Spleen (tissue), 11 donors: ENCODE results near the gene INSM1. TPM values are rescaled to one million over a fixed set of nuclear protein-coding genes. Genes with fewer than 3 reads are reported as not detected.
A peak's percentile ranks its signal among the peaks of the same experiment; 100 is the strongest.

Source experiments
- DNase-seq: peaks from one replicate; pipeline ENCODE4 v3.0.0-alpha.2; 2020
- H3K27ac ChIP-seq, 8 donors: fragments of 200-600 bp; sonication (generic) in 7 of 8; 1 replicate in 4 of 8; 2 replicates in 4 of 8; pipeline versions ENCODE4 v1.5.0 to v1.8.0; 2016 to 2021; ENCODE audit warnings: inconsistent platforms in 4 of 8, mild to moderate bottlenecking in 4 of 8, moderate library complexity in 1 of 8
- H3K27me3 ChIP-seq, 7 donors: fragments of 200-600 bp; sonication (generic) in 6 of 7; replicated peaks in 1 of 7; 1 replicate in 4 of 7; 2 replicates in 3 of 7; pipeline versions ENCODE4 v1.5.0 to v1.8.0; 2016 to 2021; ENCODE audit warnings: inconsistent platforms in 3 of 7, mild to moderate bottlenecking in 1 of 7
- H3K36me3 ChIP-seq, 6 donors: fragments of 200-600 bp; sonication (generic) in 5 of 6; 1 replicate in 4 of 6; 2 replicates in 2 of 6; pipeline versions ENCODE4 v1.5.0 to v1.8.0; 2016 to 2021; ENCODE audit warnings: inconsistent platforms in 2 of 6
- H3K4me1 ChIP-seq, 6 donors: fragments of 200-600 bp; sonication (generic) in 5 of 6; 1 replicate in 3 of 6; 2 replicates in 3 of 6; pipeline versions ENCODE4 v1.5.0 to v1.8.0; 2016 to 2021; ENCODE audit warnings: inconsistent platforms in 3 of 6
- H3K4me3 ChIP-seq, 8 donors: fragments of 200-600 bp; sonication (generic) in 7 of 8; 1 replicate in 4 of 8; 2 replicates in 4 of 8; pipeline versions ENCODE4 v1.5.0 to v1.8.0; 2016 to 2021; ENCODE audit warnings: inconsistent platforms in 4 of 8, mild to moderate bottlenecking in 4 of 8, moderate library complexity in 2 of 8
- H3K9me3 ChIP-seq, 8 donors: fragments of 200-600 bp; sonication (generic) in 7 of 8; 1 replicate in 4 of 8; 2 replicates in 4 of 8; pipeline versions ENCODE4 v1.5.0 to v1.8.0; 2016 to 2021; ENCODE audit warnings: inconsistent platforms in 4 of 8
- POLR2A ChIP-seq, 3 donors: fragments of 450-650 bp; IDR thresholded peaks; one replicate each; pipeline ENCODE4 v1.5.1; 2017; ENCODE audit warnings: antibody characterized with exemption in 3 of 3, mild to moderate bottlenecking in 1 of 3
- POLR2AphosphoS5 ChIP-seq, 3 donors: sonication (generic); formaldehyde crosslinking; IDR thresholded peaks; one replicate each; pipeline ENCODE4 v1.5.1; 2017; ENCODE audit warnings: antibody characterized with exemption in 3 of 3
- WGBS, 5 donors: extraction: QIAGEN DNeasy Blood & Tissue Kit in 3 of 5; methylation state at CpG; one replicate each; pipeline versions ENCODE4 v1.1.5 to v1.1.7; 2013 to 2018; 5-methylcytosine and 5-hydroxymethylcytosine counted together
- intact Hi-C: fragments of 100-400 bp; cut with DNase I; formaldehyde crosslinking; loops from one replicate; pipeline ENCODE4 v1.15.0; 2023; ENCODE audit warnings: low total_unique reads
- polyA plus RNA-seq, 3 donors: library from polyadenylated mRNA; stranded (reverse); fragments of 200-250 nt; gene quantifications; one replicate each; pipeline ENCODE4 v1.2.1, GENCODE V29; 2013
- total RNA-seq, 7 donors: library from RNA; depleted of rRNA in 3 of 7; stranded (reverse); fragments of >200 nt in 3 of 7; fragmentation: NEBNext Ultra II Directional in 4 of 7; extraction: Animal tissue kit (Norgen Biotek cat#: 25700) in 4 of 7; gene quantifications; one replicate each; pipeline versions ENCODE4 v1.1.0 to v1.2.1, GENCODE V29; 2016 to 2021
- TF ChIP-seq, protein P1 (sequence below), 11 experiments: fragments of 200-600 bp in 7 of 11; fragments of 450-650 bp in 4 of 11; sonication (generic) in 4 of 11; IDR thresholded peaks in 8 of 11; conservative IDR thresholded peaks in 3 of 11; 1 replicate in 7 of 11; 2 replicates in 4 of 11; pipeline versions ENCODE4 v1.4.0 to v1.8.0; 2016 to 2021; ENCODE audit warnings: antibody characterized with exemption in 11 of 11, inconsistent platforms in 4 of 11, mild to moderate bottlenecking in 1 of 11
- donor health status: healthy with polysubstance abuse.
- donor health status: DM: no; HTN: no; CAD: no; lungs with moderate emphysema.
- donor health status: DM: no; HTN: no; CAD: no.
- donor health status: Bipolar disorder and iron deficiency.
- donor health status: healthy.
- donor health status: DM: no; HTN: no; CAD: no.
- donor health status: DM: yes; HTN: yes; CAD: no.

INSM1 gene
- total and polyA plus RNA-seq, 10 donors: 0.15 to 0.59 (median 0.40) TPM; not detected in 3

DNA sequence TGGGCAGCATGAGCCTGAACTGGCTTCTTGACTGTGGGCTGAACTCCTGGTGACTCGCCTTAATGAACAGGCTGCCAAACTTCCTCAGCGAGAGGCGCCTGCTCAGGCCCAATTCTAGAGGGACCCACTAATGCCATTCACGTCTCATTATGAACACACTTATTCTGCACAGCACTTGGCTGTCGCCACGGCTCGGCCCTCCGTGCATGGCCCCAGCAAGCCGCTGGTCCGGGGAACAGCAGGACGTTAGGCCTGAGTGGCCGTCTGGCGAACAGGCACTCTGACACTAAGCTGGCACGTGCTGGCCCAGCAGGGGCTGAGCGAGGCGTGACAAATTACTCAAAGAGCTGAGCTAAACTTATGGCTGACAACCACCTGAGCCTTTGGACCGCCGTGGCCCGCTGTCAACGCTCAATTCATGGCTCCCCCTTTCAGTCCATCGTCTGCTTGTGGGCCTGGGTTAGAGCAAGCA is 45.9 kb downstream of the INSM1 start:
- TF ChIP-seq POLR2AphosphoS5 (IDR thresholded peaks at IDR 0.05) (peak in 1 of 3 donors; percentile 32), POLR2A (IDR thresholded peaks at IDR 0.05) (no peak)
- TF ChIP-seq, protein P1, sequence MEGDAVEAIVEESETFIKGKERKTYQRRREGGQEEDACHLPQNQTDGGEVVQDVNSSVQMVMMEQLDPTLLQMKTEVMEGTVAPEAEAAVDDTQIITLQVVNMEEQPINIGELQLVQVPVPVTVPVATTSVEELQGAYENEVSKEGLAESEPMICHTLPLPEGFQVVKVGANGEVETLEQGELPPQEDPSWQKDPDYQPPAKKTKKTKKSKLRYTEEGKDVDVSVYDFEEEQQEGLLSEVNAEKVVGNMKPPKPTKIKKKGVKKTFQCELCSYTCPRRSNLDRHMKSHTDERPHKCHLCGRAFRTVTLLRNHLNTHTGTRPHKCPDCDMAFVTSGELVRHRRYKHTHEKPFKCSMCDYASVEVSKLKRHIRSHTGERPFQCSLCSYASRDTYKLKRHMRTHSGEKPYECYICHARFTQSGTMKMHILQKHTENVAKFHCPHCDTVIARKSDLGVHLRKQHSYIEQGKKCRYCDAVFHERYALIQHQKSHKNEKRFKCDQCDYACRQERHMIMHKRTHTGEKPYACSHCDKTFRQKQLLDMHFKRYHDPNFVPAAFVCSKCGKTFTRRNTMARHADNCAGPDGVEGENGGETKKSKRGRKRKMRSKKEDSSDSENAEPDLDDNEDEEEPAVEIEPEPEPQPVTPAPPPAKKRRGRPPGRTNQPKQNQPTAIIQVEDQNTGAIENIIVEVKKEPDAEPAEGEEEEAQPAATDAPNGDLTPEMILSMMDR (IDR thresholded peaks at IDR 0.05 in 8 of 11, conservative IDR thresholded peaks at IDR 0.05 in 3 of 11): no peak
- Histone ChIP-seq H3K9me3 (no peaks in the 10 kb centered on the region), H3K27ac (no peak overlapping the region), H3K27me3 (no peaks in the 10 kb centered on the region), H3K4me3 (no peak overlapping the region), H3K4me1 (no peaks in the 10 kb centered on the region), H3K36me3 (peaks cover 0 to 48% (median 7%) of the 10 kb centered on the region in 6 donors)
- 88 to 95% (median 93%) methylated on average over 10 to 21 of the region's 21 CpGs for WGBS, 5 donors
- intact Hi-C loops: no loop called here
- DNase-seq: no peak

DNA sequence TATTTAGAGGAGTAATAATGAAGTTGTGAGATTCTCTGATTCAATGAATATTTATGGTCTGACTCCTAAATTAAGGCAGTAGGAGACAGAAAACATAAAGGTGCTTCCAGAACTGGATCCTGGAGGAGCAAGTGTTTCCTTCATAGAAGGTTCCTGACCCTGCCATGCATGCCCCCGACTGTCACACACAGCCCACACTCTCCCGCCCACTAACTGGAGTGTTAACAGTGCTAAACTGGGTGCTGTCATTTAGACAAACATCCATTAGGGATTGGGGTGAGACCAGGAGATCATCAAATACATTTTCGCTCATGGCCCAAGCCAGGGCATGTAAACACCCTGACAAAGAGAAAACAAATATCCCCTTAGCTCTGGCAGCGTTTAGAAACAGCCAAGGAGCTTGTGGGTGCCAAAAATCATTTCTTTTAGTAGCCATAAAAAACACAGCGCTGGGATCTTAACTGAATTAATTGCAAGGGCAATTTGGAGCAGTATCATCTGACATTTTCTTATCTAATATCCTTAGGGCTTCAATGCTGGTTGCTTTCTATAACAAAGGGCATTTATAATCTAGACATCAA is 46.8 kb downstream of the INSM1 start:
- H3K4me3 ChIP-seq: no peak overlapping the region
- no peak overlapping the region for H3K27ac ChIP-seq
- DNase-seq: no peak
- H3K4me1 ChIP-seq: no peaks in the 10 kb centered on the region
- H3K9me3 ChIP-seq: no peaks in the 10 kb centered on the region
- no peak for TF ChIP-seq POLR2AphosphoS5 (IDR thresholded peaks at IDR 0.05)
- TF ChIP-seq, protein P1 (IDR thresholded peaks at IDR 0.05 in 8 of 11, conservative IDR thresholded peaks at IDR 0.05 in 3 of 11): no peak
- TF ChIP-seq POLR2A (IDR thresholded peaks at IDR 0.05): no peak
- intact Hi-C loops: no loop called here
- 84 to 88% (median 86%) methylated on average over 5 of the region's 5 CpGs for WGBS, 5 donors
- H3K36me3 ChIP-seq: peaks cover 0 to 42% (median 5%) of the 10 kb centered on the region in 6 donors
- H3K27me3 ChIP-seq: no peaks in the 10 kb centered on the region

DNA sequence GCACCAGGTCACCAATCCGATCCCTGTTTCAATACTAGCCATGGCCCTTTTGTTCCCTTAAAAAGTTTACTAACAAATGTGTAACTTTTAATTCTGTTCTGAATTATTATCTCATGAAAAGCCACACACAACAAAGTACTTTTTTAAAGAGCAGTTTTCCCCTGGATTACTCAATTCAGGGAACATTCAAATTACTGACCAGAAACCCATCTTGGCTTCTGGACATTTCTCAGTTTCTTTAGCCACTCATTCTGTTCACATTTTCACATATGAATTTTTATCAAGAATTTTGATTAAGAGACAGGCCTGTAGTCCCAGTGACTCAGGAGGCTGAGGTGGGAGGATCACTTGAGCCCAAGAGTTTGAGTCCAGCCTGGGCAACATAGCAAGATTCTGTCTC is 47.4 kb downstream of the INSM1 start:
- no peaks in the 10 kb centered on the region for H3K4me1 ChIP-seq
- no peaks in the 10 kb centered on the region for H3K27me3 ChIP-seq
- TF ChIP-seq POLR2A (IDR thresholded peaks at IDR 0.05): no peak
- TF ChIP-seq, protein P1 (IDR thresholded peaks at IDR 0.05 in 8 of 11, conservative IDR thresholded peaks at IDR 0.05 in 3 of 11): no peak
- TF ChIP-seq POLR2AphosphoS5 (IDR thresholded peaks at IDR 0.05): no peak
- H3K4me3 ChIP-seq: no peak overlapping the region
- no peak for DNase-seq
- peaks cover 0 to 39% (median 5%) of the 10 kb centered on the region in 6 donors for H3K36me3 ChIP-seq
- no peak overlapping the region for H3K27ac ChIP-seq
- no peaks in the 10 kb centered on the region for H3K9me3 ChIP-seq
- WGBS, 5 donors: 86 to 98% (median 92%) methylated on average over 1 of the region's 1 CpG
- intact Hi-C loops: no loop called here

DNA sequence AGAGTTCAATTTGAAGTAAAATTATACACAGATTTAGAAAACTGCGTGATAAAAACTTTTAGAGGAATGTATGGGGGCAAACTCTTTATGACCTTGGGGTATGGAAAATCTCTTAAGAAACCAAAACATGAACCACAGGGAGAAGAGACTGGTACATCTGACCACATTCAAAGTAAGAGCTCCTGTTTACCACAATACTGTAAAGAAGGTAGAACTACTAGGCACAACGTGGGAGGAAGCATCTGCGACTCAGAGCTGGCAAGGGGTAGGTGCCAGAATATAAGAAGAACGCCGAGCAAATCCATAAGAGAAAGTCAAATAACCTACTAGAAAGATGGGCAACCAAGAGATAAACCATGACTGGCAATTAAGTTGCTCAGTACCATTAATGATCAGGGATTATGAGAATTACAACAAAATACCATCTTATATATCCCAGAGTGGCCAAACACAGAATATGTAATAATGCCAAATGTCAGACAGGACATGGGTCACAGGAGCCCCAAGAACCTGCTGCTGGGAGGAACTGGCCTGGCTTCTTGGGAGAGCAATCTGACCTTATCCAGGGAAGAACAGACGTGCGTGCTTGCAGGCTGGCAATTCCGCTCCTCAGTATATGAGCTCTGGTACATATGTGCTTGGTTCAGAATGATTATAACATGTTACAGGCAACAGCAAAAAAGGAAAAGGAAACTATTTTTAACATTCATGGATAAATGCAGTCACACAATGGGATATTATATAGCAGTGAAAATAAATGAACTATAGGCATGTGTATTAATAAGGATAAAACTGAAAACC is 50.2 kb downstream of the INSM1 start:
- H3K27ac ChIP-seq: no peak overlapping the region

More for the DNA sequence above, 50.2 kb downstream of the INSM1 start:
- TF ChIP-seq POLR2A (IDR thresholded peaks at IDR 0.05): no peak
- TF ChIP-seq POLR2AphosphoS5 (IDR thresholded peaks at IDR 0.05): no peak
- TF ChIP-seq, protein P1 (IDR thresholded peaks at IDR 0.05 in 8 of 11, conservative IDR thresholded peaks at IDR 0.05 in 3 of 11): no peak
- Histone ChIP-seq H3K36me3 (peaks cover 0 to 44% (median 0%) of the 10 kb centered on the region in 6 donors), H3K4me3 (no peak overlapping the region), H3K4me1 (no peaks in the 10 kb centered on the region), H3K27me3 (no peaks in the 10 kb centered on the region), H3K9me3 (no peaks in the 10 kb centered on the region)
- intact Hi-C loops: no loop called here
- 75 to 92% (median 85%) methylated on average over 8 of the region's 8 CpGs for WGBS, 5 donors
- DNase-seq: no peak
